Activated naive CD4-positive, alpha-beta T cell treated with anti-CD3 and anti-CD28 coated beads, Interleukin-2, amount 10 ng/mL, durations not matched to agents 7 days and 5 days (primary cell): Measurements from ENCODE around the gene ENKD1.

Source experiments
- CTCF ChIA-PET: fragments of 350-600 bp; sonication (Branson Sonifier 250); formaldehyde crosslinking; loops from one replicate; lab custom pipeline; 2021; ENCODE audit warnings: antibody characterized with exemption; lab: Charles Lee
- DNase-seq: peaks from one replicate; pipeline ENCODE4 v3.0.0-alpha.2; 2020
- H3K27ac Mint-ChIP-seq: one replicate; pipeline ENCODE4 v1.8.0; 2021; ENCODE audit warnings: mild to moderate bottlenecking, moderate library complexity, mixed read lengths
- H3K27me3 Mint-ChIP-seq: one replicate; pipeline ENCODE4 v1.8.0; 2021; ENCODE audit warnings: mild to moderate bottlenecking, mixed read lengths
- H3K36me3 Mint-ChIP-seq: one replicate; pipeline ENCODE4 v1.8.0; 2021; ENCODE audit warnings: mixed read lengths
- H3K4me1 Mint-ChIP-seq: one replicate; pipeline ENCODE4 v1.8.0; 2021; ENCODE audit warnings: mixed read lengths
- H3K4me3 Mint-ChIP-seq: one replicate; pipeline ENCODE4 v1.8.0; 2021; ENCODE audit warnings: mild to moderate bottlenecking, moderate library complexity, mixed read lengths
- H3K9me3 Mint-ChIP-seq: one replicate; pipeline ENCODE4 v1.8.0; 2021; ENCODE audit warnings: mixed read lengths

Gene ENKD1

GRCh38 chr16:67647111-67647651 lies 19.4 kb downstream of the ENKD1 start:
- Mint-ChIP-seq H3K27ac (peak overlapping the region; percentile 24), H3K27me3 (no peaks in the 10 kb centered on the region), H3K9me3 (no peaks in the 10 kb centered on the region), H3K4me1 (peaks cover 31% of the 10 kb centered on the region), H3K4me3 (peak overlapping the region; percentile 67), H3K36me3 (peaks cover 38% of the 10 kb centered on the region)
- no peak for DNase-seq
- CTCF ChIA-PET, result interaction anchor here (1.2 to 9.6 kb wide), 4 partner anchors 21 to 126 kb away, joined by 3 to 238 read pairs (median 40); no protein-coding TSS in a partner anchor

GRCh38 chr16:67645397-67646121 lies 21.0 kb downstream of the ENKD1 start:
- Mint-ChIP-seq H3K4me3 (peak overlapping the region; percentile 90), H3K27me3 (no peaks in the 10 kb centered on the region), H3K4me1 (peaks cover 29% of the 10 kb centered on the region), H3K27ac (peak overlapping the region; percentile 94), H3K36me3 (peaks cover 22% of the 10 kb centered on the region), H3K9me3 (no peaks in the 10 kb centered on the region)
- no peak for DNase-seq
- CTCF ChIA-PET, result interaction anchor here (0.5 to 9.6 kb wide), 22 partner anchors 10 to 292 kb away, joined by 3 to 238 read pairs (median 4); partner anchors contain the start of genes ACD, ATP6V0D1, C16orf86 and CTCF

GRCh38 chr16:67644038-67644437 lies 22.5 kb downstream of the ENKD1 start:
- no peak for DNase-seq
- peaks cover 26% of the 10 kb centered on the region for H3K4me1 Mint-ChIP-seq
- CTCF ChIA-PET, result interaction anchor here (0.9 to 9.6 kb wide), 13 partner anchors 8 to 153 kb away, joined by 3 to 238 read pairs (median 12); partner anchors contain the start of genes ACD, C16orf86, CTCF and ENKD1
- peak overlapping the region; percentile 80 for H3K27ac Mint-ChIP-seq
- H3K27me3 Mint-ChIP-seq, result no peaks in the 10 kb centered on the region
- no peaks in the 10 kb centered on the region for H3K9me3 Mint-ChIP-seq
- H3K36me3 Mint-ChIP-seq, result peaks cover 15% of the 10 kb centered on the region
- H3K4me3 Mint-ChIP-seq, result peak overlapping the region; percentile 67

- no peaks in the 10 kb centered on the region for H3K9me3 Mint-ChIP-seq
- H3K36me3 Mint-ChIP-seq, result peaks cover 19% of the 10 kb centered on the region
- DNase-seq, result no peak
- no peaks in the 10 kb centered on the region for H3K27me3 Mint-ChIP-seq
- CTCF ChIA-PET, result interaction anchor here (0.6 to 9.6 kb wide), 6 partner anchors 17 to 465 kb away, joined by 3 to 238 read pairs (median 40); partner anchors contain the start of genes ACD, CTCF and PARD6A
- peaks cover 25% of the 10 kb centered on the region for H3K4me1 Mint-ChIP-seq
- no peak overlapping the region for H3K27ac Mint-ChIP-seq
- H3K4me3 Mint-ChIP-seq, result no peak overlapping the region
These were observed 24.5 kb downstream of the ENKD1 start for GRCh38 chr16:67641779-67642708.

GRCh38 chr16:67637625-67638024 lies 28.9 kb downstream of the ENKD1 start:
- no peak overlapping the region for H3K4me3 Mint-ChIP-seq
- DNase-seq, result no peak
- H3K27me3 Mint-ChIP-seq, result no peaks in the 10 kb centered on the region
- no peaks in the 10 kb centered on the region for H3K4me1 Mint-ChIP-seq
- no peak overlapping the region for H3K27ac Mint-ChIP-seq
- no peaks in the 10 kb centered on the region for H3K9me3 Mint-ChIP-seq
- CTCF ChIA-PET, result interaction anchor here (1.3 to 9.6 kb wide), 3 partner anchors 91 to 117 kb away, joined by 3 to 238 read pairs (median 3); no protein-coding TSS in a partner anchor
- peaks cover 29% of the 10 kb centered on the region for H3K36me3 Mint-ChIP-seq

- H3K27ac Mint-ChIP-seq, result no peak overlapping the region
- H3K4me3 Mint-ChIP-seq, result no peak overlapping the region
- H3K4me1 Mint-ChIP-seq, result no peaks in the 10 kb centered on the region
- no peak for DNase-seq
- H3K27me3 Mint-ChIP-seq, result no peaks in the 10 kb centered on the region
- no peaks in the 10 kb centered on the region for H3K9me3 Mint-ChIP-seq
- peaks cover 36% of the 10 kb centered on the region for H3K36me3 Mint-ChIP-seq
- CTCF ChIA-PET, result interaction anchor here (1.6 kb wide), 1 partner anchor 8 kb away, joined by 5 read pairs; the partner anchor contains the start of gene CARMIL2
These were observed 29.8 kb downstream of the ENKD1 start for GRCh38 chr16:67636713-67637112.

DNA sequence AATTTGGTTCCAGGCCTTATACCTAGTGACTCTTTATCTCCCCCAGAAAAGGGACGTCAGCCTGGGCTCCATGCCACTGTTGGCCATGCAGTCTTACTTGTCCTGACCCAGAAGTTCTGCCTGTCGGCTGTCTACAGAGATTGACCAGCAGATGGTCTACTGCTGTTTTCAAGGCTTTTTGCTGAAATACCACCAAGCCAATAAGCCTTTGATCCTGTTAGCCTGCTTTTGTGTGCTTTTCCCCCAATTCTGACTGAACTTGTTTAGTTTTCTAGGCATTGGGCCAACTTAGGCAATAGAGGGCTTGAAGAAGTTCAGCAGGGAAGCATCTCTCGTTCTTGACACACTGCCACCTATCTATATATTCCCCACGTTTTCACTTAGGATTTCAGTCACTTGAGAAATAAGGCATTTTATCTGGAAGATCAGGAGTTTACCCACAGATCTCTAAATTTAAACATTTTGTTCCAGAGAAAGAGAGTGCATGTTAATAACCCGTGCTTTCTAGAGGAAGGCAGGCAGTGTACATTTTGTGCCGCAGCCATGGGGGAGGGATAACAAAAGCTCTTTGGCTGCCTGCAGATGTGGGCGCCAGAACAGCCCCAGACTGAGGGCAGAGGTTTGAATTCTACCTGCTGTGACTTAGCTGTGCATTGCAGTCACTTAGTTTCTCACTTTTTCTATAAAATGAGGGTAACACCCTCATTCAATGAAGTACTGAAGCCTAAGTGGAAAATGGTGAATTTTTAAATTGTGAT lies 34.0 kb downstream of the ENKD1 start:
- CTCF ChIA-PET, result interaction anchor here (2.3 to 2.5 kb wide), 2 partner anchors 85 to 111 kb away, joined by 10 to 16 read pairs; no protein-coding TSS in a partner anchor
- Mint-ChIP-seq H3K9me3 (no peaks in the 10 kb centered on the region), H3K36me3 (peaks cover 47% of the 10 kb centered on the region), H3K27me3 (no peaks in the 10 kb centered on the region), H3K4me1 (no peaks in the 10 kb centered on the region), H3K4me3 (no peak overlapping the region), H3K27ac (no peak overlapping the region)
- no peak for DNase-seq

DNA sequence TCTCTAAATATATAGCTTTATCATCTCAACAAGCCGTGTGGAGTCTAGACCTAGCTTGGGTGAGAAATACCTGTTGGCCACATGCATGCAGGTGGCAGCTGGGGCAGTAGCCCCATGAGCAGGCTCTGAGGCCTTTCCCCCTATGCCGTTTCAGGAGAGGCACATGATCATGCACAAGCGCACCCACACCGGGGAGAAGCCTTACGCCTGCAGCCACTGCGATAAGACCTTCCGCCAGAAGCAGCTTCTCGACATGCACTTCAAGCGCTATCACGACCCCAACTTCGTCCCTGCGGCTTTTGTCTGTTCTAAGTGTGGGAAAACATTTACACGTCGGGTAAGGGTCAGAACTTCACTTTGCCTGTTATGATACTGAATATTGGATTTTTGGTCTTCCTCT lies 38.3 kb downstream of the ENKD1 start:
- DNase-seq, result no peak
- Mint-ChIP-seq H3K27ac (no peak overlapping the region), H3K36me3 (peaks cover 51% of the 10 kb centered on the region), H3K4me3 (no peak overlapping the region), H3K4me1 (no peaks in the 10 kb centered on the region), H3K27me3 (no peaks in the 10 kb centered on the region), H3K9me3 (no peaks in the 10 kb centered on the region)
- CTCF ChIA-PET, result interaction anchor here (1.9 kb wide), 1 partner anchor 107 kb away, joined by 5 read pairs; no protein-coding TSS in a partner anchor

GRCh38 chr16:67613808-67614207 lies 52.7 kb downstream of the ENKD1 start:
- no peaks in the 10 kb centered on the region for H3K9me3 Mint-ChIP-seq
- no peak overlapping the region for H3K4me3 Mint-ChIP-seq
- no peak overlapping the region for H3K27ac Mint-ChIP-seq
- no peaks in the 10 kb centered on the region for H3K4me1 Mint-ChIP-seq
- H3K27me3 Mint-ChIP-seq, result no peaks in the 10 kb centered on the region
- CTCF ChIA-PET, result interaction anchor here (0.9 to 1.8 kb wide), 3 partner anchors 13 to 31 kb away, joined by 3 to 6 read pairs (median 4); partner anchors contain the start of gene CARMIL2
- peak; percentile 25 for DNase-seq
- H3K36me3 Mint-ChIP-seq, result peaks cover 45% of the 10 kb centered on the region
